GM21717 (cell line): ENCODE results near the gene GPR61.

ENCODE experiments used
- ATAC-seq: cut with Tn5 transposase; IDR thresholded peaks from one replicate; pipeline ENCODE4 v1.9.1; 2021; ENCODE audit warnings: mild to moderate bottlenecking, moderate library complexity; ENCODE audit not compliant: unreplicated experiment

GPR61 gene

GRCh38 chr1:109508873-109509175 is 30.8 kb upstream of the GPR61 start:
- no peak for ATAC-seq

GRCh38 chr1:109509176-109510134 is 30.2 kb upstream of the GPR61 start, which contains the start of gene AMIGO1:
AMIGO1 (minus strand) TSS chr1:109509727; CDS start chr1:109508912, 815 bp downstream.
- no peak for ATAC-seq

GRCh38 chr1:109513110-109513710 is 26.5 kb upstream of the GPR61 start:
- ATAC-seq = no peak

- no peak for ATAC-seq
Measured at GRCh38 chr1:109514846-109515245, 24.8 kb upstream of the GPR61 start.

- ATAC-seq = no peak
Measured at GRCh38 chr1:109516872-109517271, 22.8 kb upstream of the GPR61 start.

GRCh38 chr1:109517337-109517736 is 22.3 kb upstream of the GPR61 start:
- ATAC-seq = no peak

GRCh38 chr1:109521002-109521951 is 18.4 kb upstream of the GPR61 start:
- ATAC-seq = no peak

- ATAC-seq = no peak
Measured at GRCh38 chr1:109522026-109522425, 17.6 kb upstream of the GPR61 start.

- no peak for ATAC-seq
Measured at GRCh38 chr1:109523706-109524105, 16.0 kb upstream of the GPR61 start.

- peak; percentile 56 for ATAC-seq
Measured at GRCh38 chr1:109527098-109527811, 12.4 kb upstream of the GPR61 start.

- no peak for ATAC-seq
Measured at GRCh38 chr1:109527846-109528695, 11.6 kb upstream of the GPR61 start.

- ATAC-seq = no peak
Measured at GRCh38 chr1:109528712-109529111, 11.0 kb upstream of the GPR61 start.

- ATAC-seq = no peak
Measured at GRCh38 chr1:109529881-109530456, 9.7 kb upstream of the GPR61 start.

- no peak for ATAC-seq
Measured at GRCh38 chr1:109530457-109531087, 9.1 kb upstream of the GPR61 start.

GRCh38 chr1:109531380-109531779 is 8.3 kb upstream of the GPR61 start:
- no peak for ATAC-seq

- ATAC-seq = no peak
Measured at GRCh38 chr1:109531826-109532364, 7.8 kb upstream of the GPR61 start.

- peak; percentile 60 for ATAC-seq
Measured at GRCh38 chr1:109532365-109533136, 7.1 kb upstream of the GPR61 start.
